HS-27A (cell line): ENCODE measurements around the gene GOSR1.
"Not testable (repeated sequence)": the region's sequence is repeated elsewhere in the genome, so short reads cannot be mapped to it uniquely, and the experiment has no call there.

Source experiments
- DNase-seq: peaks from one replicate; pipeline ENCODE4 v3.0.0-alpha.2; 2012; ENCODE audit warnings: low read depth, missing footprints

The GOSR1 gene

DNA sequence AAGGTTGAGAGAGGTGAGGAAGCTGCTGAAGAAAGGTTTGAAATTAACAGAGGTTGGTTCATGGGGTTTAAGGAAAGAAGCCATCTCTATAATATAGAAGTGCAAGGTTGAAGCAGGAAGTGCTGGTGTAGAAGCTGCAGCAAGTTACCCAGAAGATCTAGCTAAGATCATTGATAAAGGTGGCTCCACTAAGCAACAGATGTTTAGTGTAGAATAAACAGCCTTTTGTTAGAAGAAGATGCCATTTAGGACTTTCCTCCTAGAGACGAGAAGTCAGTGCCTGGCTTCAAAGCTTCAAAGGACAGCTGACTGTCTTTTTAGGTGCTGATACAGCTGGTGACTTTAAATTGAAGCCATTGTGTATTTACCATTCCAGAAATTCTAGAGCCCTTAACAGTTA is 29.3 kb downstream of the GOSR1 start:
- DNase-seq: no peak

GRCh38 chr17:30513346-30513745 is 36.1 kb downstream of the GOSR1 start:
- DNase-seq: no peak

DNA sequence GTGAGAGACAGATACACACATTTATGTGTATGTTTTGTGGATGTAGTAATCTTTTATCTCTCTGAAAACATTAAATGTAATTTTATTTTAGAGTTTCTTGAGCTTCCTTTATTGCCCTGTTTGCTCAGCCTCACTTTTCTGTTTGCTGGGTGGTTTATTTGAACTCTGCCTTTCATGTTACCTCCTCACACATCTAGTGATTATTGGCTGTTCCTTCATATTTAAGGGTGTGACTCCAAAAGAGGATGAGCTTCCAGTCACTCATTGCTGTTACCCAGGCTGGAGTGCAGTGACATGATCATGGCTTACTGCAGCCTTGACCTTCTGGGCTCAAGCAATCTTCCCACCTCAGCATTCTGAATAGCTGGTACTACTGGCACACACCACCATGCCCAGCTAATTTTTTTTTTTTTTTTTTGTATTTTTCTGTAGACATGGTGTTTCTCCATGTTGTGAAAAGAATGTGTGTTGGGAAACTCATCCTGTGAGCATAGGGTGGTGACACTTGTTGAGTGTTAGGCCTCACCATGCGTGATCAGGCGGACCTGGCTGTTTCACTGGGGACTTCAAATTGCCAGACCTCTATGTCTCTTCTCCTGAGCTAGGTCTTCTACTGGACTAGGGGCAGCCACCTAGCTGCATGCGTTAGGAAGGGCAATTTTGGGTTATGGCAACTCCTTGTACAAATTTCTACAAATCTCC is 37.8 kb downstream of the GOSR1 start:
- no peak for DNase-seq

DNA sequence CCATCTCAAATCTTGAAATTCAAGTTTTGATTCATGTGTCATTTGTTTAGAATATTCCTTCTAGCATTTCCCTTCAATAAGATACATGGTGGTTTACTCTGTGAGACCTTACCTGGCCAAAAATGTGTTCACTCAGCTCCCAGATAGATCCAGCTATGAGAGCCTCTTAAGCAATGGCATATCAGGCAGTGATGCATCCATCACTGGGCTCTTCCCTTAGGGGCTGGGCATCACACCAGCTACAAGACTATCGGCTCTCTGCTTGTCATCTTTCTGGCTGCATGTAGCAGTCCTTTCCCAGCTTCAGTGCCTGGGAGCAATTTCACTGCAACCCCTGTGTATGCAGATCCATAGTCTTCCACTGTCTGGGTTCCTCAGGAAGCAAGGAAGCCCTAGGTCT is 40.6 kb downstream of the GOSR1 start:
- DNase-seq: no peak

DNA sequence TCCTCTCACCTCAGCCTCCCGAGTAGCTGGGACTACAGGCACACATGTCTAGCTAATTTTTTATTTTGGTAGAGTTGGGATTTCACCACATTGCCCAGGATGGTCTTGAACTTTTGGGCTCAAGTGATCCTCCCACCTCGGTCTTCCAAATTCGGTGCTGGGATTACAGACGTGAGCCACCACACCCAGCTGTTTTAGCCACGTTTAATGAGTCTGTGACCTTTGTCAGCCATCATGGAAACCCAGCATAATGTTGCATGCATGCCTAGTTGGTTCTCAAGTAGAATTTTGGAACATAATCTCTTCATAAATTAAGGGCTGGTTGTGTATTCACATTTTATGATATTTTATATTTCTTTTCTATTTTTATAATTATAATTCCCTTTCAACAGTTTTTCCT is 42.0 kb downstream of the GOSR1 start:
- no peak for DNase-seq

DNA sequence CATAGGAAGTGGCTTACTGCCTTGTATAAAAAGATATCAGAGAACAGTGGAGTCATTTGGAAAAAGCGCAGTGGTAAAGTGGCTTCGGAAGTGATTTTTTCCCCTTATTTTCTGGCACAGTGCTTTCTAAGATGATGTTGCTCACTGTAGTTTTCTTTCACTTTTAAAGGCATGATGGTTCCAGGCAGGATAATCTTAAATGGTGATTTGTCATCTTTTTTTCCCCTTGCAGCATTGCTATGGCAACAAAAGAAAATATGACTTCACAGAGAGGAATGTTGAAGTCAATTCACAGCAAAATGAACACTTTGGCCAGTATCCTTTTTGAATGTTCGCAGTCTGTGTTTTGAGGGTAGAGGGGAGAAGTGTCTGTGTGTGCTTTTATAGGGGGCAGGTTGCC is 42.5 kb downstream of the GOSR1 start:
- peak; percentile 11 for DNase-seq

DNA sequence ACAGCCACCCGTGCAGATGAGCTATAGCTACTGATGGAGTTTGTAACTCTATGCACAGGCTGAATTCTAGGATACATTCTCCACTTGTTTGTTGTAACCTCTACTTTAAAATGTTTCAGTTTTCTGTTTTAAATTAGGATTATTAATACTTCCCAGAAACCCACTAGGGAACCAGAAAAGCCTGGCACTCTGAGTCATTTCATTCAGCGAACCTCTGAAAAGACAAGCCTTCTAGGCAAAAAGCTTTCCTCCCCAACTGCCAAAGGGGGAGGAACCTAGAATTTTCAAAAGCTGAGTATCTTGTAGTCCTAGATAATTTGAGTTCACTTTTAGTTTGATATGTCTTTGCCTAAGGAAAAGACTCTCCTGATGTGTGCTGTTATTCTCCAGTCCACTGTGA is 43.2 kb downstream of the GOSR1 start:
- DNase-seq: no peak

- DNase-seq: no peak
Observed at GRCh38 chr17:30520882-30521281, 43.7 kb downstream of the GOSR1 start.

GRCh38 chr17:30521766-30522165 is 44.6 kb downstream of the GOSR1 start:
- DNase-seq: no peak

GRCh38 chr17:30523236-30523635 is 46.0 kb downstream of the GOSR1 start:
- DNase-seq: not testable (repeated sequence)

DNA sequence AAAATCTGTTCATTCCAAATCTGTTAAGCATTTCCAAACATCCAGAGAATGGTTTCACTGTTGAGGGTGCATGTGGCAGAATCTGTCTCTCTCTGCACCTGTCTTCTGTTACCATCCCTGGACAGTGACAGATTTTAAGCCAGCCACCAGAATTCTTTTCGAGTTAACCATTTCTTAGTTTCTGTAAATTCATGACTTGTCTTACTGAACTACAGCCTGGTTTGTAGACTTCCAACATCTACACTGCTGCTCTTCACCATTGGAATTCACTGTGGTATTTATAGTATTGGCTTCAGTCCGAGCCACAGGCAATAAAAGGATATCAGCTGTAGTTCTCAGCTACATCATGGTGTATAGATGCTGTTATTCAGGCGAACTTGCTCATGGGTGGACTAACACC is 47.6 kb downstream of the GOSR1 start:
- no peak for DNase-seq

DNA sequence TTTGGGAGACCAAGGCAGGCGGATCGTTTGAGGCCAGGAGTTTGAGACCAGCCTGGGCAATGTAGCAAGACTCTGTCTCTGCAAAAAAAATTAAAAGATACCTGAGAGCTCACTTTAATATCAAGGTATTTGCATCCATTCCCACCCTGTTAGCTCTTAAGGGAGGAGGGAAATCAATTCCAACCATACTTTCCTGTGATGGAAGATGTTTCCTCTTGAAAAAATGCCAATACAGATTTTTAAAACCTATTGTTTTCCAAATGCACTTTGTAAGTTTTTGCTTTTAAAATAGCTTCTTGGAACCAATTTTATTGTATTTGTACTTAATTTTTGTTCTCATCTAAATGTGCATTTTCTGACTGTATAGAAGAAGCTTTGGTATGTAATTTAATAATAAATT is 49.2 kb downstream of the GOSR1 start:
- DNase-seq: no peak

DNA sequence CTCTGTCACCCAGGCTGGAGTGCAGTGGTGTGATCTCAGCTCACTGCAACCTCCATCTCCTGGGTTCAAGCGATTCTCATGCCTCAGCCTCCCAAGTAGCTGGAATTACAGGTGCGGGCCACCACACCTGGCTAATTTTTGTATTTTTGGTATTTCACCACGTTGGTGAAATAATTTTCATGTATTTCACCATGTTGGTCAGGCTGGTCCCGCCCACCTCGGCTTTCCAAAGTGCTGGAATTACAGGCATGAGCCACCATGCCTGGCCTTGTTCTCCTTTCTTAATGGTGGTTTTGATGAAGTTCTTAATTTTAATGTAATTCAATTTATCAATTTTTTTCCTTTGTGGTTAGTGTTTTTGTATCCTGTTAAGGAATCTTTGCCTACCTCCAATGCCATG is 51.5 kb downstream of the GOSR1 start:
- DNase-seq: not testable (repeated sequence)

- no peak for DNase-seq
Observed at GRCh38 chr17:30530346-30531025, 53.3 kb downstream of the GOSR1 start.

- no peak for DNase-seq
Observed at GRCh38 chr17:30532871-30533270, 55.7 kb downstream of the GOSR1 start.

DNA sequence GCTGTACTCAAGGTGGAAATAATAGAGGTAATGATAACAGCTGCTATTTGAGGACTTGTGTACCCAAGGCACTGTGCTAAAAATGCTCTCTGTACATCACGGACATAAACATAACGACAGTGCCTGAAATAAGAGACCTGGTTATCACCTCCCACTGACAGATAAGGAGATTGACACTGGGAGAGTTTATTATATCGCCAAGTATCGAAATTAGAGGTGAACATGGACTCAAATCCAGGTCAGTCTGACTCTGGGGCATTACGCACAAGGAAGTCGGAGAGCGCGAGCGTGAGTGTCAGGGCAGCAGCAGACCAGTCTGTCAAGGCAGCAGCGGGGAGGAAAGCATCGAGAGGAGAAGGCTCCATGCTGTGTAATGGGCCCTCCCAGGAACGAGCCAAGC is 57.1 kb downstream of the GOSR1 start:
- DNase-seq: no peak

DNA sequence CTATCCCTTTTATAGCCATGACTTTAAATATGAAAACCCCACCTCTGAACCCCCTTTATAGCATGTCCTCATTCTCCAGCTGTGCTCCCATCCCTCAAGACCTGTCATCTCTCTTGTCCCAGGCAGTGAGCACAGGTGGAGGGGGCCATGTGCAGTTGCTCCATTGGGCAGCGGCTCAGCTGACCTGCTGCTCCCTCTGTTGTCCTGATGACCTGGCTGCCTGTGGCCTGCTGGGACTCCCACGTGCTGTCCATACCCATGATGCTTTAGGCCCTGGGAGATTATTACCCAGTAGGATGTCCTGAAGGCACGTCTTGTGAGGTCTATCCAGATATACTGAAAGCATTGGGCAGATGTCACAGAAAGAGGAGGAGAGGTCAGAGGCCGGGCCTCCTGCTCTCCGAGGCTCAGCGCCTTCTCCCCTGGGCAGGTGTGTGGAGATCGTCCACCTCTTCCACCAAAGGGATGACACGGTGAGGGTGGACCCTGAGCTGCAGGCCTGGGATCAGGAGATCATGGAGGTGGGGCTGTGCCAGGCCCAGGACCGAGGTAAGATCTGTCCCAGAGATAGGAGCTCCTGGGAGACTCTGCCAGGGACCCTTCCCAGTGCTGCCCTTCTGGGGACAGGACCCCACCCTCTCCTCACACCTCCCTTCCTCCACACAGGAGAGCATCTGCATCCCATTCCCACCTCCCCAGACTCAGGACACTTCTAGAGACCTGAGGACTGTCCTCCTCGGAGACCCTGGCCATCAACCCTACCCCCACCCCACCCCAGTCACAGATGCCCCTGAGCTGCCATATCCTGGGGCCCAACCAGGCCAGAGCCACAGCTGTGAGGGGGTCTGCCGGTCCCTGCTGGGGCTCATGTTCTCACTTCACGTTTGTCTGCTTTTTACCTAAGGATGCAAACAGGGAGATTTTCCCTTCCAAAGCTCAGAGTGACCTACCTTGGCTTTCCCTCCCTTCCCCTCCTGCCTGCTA is 58.0 kb downstream of the GOSR1 start:
- no peak for DNase-seq

DNA sequence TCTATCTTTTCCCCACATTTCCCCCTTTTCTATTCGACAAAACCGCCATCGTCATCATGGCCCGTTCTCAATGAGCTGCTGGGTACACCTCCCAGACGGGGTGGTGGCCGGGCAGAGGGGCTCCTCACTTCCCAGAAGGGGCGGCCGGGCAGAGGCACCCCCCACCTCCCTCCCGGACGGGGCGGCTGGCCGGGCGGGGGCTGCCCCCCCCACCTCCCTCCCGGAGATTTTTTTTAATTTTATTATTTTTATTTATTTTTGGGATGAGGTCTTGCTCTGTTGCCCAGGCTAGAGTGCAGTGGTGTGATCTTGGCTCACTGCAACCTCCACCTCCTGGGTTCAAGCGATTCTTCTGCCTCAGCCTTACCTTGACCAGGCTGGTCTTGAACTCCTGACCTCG is 59.6 kb downstream of the GOSR1 start:
- not testable (repeated sequence) for DNase-seq

DNA sequence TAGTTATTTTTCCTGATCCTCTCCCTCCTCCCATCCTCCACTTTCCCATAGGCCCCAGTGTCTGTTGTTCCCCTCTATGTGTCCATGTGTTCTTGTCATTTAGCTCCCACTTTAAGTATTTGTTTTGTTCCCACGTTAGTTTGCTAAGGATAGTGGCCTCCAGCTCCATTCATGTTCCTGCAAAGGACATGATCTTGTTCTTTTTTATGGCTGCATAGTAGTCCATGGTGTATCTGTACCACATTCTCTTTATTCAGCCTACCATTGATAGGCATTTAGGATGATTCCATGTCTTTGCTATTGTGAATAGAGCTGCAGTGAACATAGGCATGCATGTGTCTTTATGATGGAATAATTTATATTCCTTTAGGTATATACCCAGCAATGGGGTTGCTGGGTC is 60.5 kb downstream of the GOSR1 start:
- DNase-seq: not testable (repeated sequence)

DNA sequence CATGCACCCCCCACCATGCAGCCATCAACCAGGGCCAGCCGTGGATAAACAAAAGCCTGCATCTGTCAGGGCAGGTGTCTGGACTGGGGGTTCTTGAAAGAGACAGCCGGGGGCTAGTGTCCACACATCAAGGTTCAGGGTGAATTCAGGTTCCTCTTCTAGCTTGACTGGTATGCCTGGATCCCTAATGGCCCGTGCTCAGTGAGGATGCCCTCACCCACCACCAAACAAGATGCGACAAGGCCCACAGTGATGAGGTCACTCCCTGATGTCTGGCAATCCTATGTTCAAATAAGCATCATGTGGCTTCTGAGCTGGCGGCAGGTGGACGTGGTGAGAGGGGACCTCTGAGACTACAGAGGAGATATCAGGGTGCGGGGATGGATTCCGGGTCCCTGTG is 64.6 kb downstream of the GOSR1 start:
- DNase-seq: no peak

- no peak for DNase-seq
Observed at GRCh38 chr17:30543456-30543855, 66.2 kb downstream of the GOSR1 start.

DNA sequence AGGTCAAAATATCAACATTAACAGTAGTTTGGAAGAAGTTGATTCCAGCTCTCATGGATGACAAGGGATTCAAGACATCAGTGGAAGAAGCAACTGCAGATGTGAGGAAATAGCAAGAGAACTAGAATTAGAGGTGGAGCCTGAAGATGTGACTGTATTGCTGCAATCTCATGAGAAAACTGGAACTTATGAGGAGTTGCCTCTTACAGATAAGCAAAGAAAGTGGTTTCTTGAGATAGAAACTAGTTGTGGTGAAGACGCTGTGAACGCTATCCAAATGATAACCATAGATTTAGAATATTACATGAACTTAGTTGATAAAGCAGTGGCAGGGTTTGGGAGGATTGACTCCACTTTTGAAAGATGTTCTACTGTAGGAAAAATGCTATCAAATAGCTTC is 67.8 kb downstream of the GOSR1 start:
- DNase-seq: no peak
